NT2/D1 (cell line): ENCODE results near the gene PDE6H.

Experiments
- DNase-seq: peaks from one replicate; pipeline ENCODE4 v3.0.0-alpha.2; 2011; ENCODE audit warnings: low read depth, low spot score
- H3K27me3 ChIP-seq: 2 replicates; pipeline ENCODE4 v1.6.0; 2011; ENCODE audit warnings: mild to moderate bottlenecking; ENCODE audit not compliant: insufficient read length, insufficient read depth
- H3K36me3 ChIP-seq: 2 replicates; pipeline ENCODE4 v1.6.1; 2011; ENCODE audit warnings: mild to moderate bottlenecking, low read length, mixed read lengths; ENCODE audit not compliant: insufficient read depth, insufficient read length
- H3K4me1 ChIP-seq: 2 replicates; pipeline ENCODE4 v1.5.1; 2011; ENCODE audit not compliant: insufficient read depth, insufficient read length
- H3K4me3 ChIP-seq: 2 replicates; pipeline ENCODE4 v1.5.1; 2011; ENCODE audit warnings: low read depth; ENCODE audit not compliant: insufficient read length
- H3K9ac ChIP-seq: 2 replicates; pipeline ENCODE4 v1.6.0; 2011; ENCODE audit warnings: low read depth; ENCODE audit not compliant: insufficient read length
- H3K9me3 ChIP-seq: 2 replicates; pipeline ENCODE4 v1.5.1; 2011; ENCODE audit warnings: mild to moderate bottlenecking, low read length; ENCODE audit not compliant: insufficient read depth
- SUZ12 ChIP-seq: IDR thresholded peaks from 2 replicates; pipeline ENCODE4 v1.6.1; 2011; ENCODE audit not compliant: insufficient read length, insufficient read depth; ENCODE audit errors: extremely low read depth
- YY1 ChIP-seq: IDR thresholded peaks from 2 replicates; pipeline ENCODE4 v1.6.1; 2011; ENCODE audit not compliant: insufficient read length, insufficient read depth
- ZNF274 ChIP-seq: IDR thresholded peaks from 2 replicates; pipeline ENCODE4 v1.6.1; 2011; ENCODE audit warnings: mild to moderate bottlenecking, low read depth, low read length

The PDE6H gene

GRCh38 chr12:14959126-14959440 lies 13.8 kb upstream of the PDE6H start:
- no peak overlapping the region for H3K4me3 ChIP-seq
- no peaks in the 10 kb centered on the region for H3K36me3 ChIP-seq
- no peaks in the 10 kb centered on the region for H3K27me3 ChIP-seq
- peaks cover 4% of the 10 kb centered on the region for H3K4me1 ChIP-seq
- H3K9me3 ChIP-seq: no peaks in the 10 kb centered on the region
- no peak for DNase-seq
- TF ChIP-seq SUZ12: no peak
- no peak for TF ChIP-seq ZNF274
- TF ChIP-seq YY1: no peak
- no peak overlapping the region for H3K9ac ChIP-seq

- H3K9me3 ChIP-seq: no peaks in the 10 kb centered on the region
- H3K4me1 ChIP-seq: peaks cover 4% of the 10 kb centered on the region
- no peak overlapping the region for H3K4me3 ChIP-seq
- no peak for DNase-seq
- no peaks in the 10 kb centered on the region for H3K27me3 ChIP-seq
- no peaks in the 10 kb centered on the region for H3K36me3 ChIP-seq
- H3K9ac ChIP-seq: no peak overlapping the region
- TF ChIP-seq YY1: no peak
- TF ChIP-seq ZNF274: no peak
- TF ChIP-seq SUZ12: no peak
These were observed 13.4 kb upstream of the PDE6H start for GRCh38 chr12:14959463-14959862.

DNA sequence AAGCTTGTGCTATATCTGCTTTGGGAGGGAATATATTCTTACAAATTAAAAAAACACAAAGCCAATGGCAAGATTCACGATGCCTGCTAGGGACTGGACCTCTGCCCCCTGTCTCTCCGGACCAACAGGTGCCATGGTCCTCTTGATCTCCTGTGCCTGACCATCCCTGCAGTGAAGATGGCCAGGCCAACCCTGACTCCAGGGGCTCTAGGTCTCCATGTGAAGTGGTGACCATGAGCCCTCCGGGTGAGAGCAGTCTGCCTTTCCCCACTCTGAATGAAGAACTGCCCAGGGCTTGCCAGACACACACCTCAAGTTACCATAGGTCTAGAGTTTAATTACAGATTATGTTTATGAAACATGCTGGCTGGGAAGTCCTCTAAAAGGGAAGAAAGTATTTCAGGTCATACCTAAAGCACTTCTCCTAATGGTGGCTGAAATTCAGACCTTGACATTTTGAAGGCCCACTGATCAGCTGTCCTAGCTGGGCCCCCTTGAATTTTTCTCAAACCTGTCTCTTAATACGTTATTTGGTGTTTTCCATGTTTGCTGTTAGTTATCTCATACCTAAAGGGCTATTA lies 12.8 kb upstream of the PDE6H start:
- Histone ChIP-seq H3K9ac (no peak overlapping the region), H3K9me3 (no peaks in the 10 kb centered on the region), H3K36me3 (no peaks in the 10 kb centered on the region), H3K27me3 (no peaks in the 10 kb centered on the region), H3K4me3 (no peak overlapping the region), H3K4me1 (peaks cover 4% of the 10 kb centered on the region)
- TF ChIP-seq SUZ12 (no peak), YY1 (no peak), ZNF274 (no peak)
- DNase-seq: no peak

GRCh38 chr12:14960548-14961465 lies 12.0 kb upstream of the PDE6H start:
- H3K27me3 ChIP-seq: no peaks in the 10 kb centered on the region
- no peaks in the 10 kb centered on the region for H3K9me3 ChIP-seq
- peaks cover 4% of the 10 kb centered on the region for H3K4me1 ChIP-seq
- no peak overlapping the region for H3K4me3 ChIP-seq
- no peaks in the 10 kb centered on the region for H3K36me3 ChIP-seq
- no peak for DNase-seq
- no peak overlapping the region for H3K9ac ChIP-seq
- no peak for TF ChIP-seq YY1

GRCh38 chr12:14961466-14962152 lies 11.2 kb upstream of the PDE6H start, which contains the start of gene ARHGDIB:
Gene ARHGDIB, minus strand, starts transcription at chr12:14961601. Its CDS starts 10,889 bp downstream, at chr12:14950712.
- Histone ChIP-seq H3K9me3 (no peaks in the 10 kb centered on the region), H3K4me1 (peaks cover 4% of the 10 kb centered on the region), H3K36me3 (no peaks in the 10 kb centered on the region), H3K9ac (no peak within 1 kb of the TSS), H3K4me3 (no peak within 1 kb of the TSS), H3K27me3 (no peaks in the 10 kb centered on the region)
- no peak for DNase-seq
- TF ChIP-seq ZNF274 (no peak), YY1 (no peak), SUZ12 (no peak)

- TF ChIP-seq YY1: no peak
- TF ChIP-seq ZNF274: no peak
- no peak for TF ChIP-seq SUZ12
- Histone ChIP-seq H3K4me3 (no peak overlapping the region), H3K9ac (no peak overlapping the region), H3K27me3 (no peaks in the 10 kb centered on the region), H3K4me1 (peaks cover 4% of the 10 kb centered on the region), H3K9me3 (no peaks in the 10 kb centered on the region), H3K36me3 (no peaks in the 10 kb centered on the region)
- DNase-seq: no peak
These were observed 10.7 kb upstream of the PDE6H start for GRCh38 chr12:14962153-14962539.

DNA sequence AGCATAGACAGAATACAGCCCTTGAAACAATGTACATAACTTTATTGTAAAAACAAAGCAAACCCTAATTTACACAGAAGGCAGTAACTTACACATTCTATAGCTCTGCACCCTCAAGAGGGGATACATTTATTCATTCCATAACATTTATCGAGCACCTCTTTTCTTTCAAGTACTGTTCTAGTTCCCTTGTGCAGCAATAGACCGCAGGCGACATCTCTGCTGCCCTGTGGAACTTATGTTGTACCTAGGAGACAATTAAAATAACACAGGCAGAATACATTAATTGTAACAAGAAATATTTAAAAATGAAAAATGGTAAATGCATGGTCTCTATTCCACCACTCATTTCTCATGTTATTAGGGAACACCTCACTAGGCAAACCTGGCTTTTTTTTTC lies 10.0 kb upstream of the PDE6H start:
- no peaks in the 10 kb centered on the region for H3K9me3 ChIP-seq
- no peak for TF ChIP-seq ZNF274
- no peak for TF ChIP-seq SUZ12
- TF ChIP-seq YY1: no peak
- H3K4me1 ChIP-seq: peaks cover 4% of the 10 kb centered on the region
- H3K27me3 ChIP-seq: no peaks in the 10 kb centered on the region
- no peak overlapping the region for H3K9ac ChIP-seq
- DNase-seq: no peak
- H3K36me3 ChIP-seq: no peaks in the 10 kb centered on the region
- H3K4me3 ChIP-seq: no peak overlapping the region
